ENCODE results near the gene KDM1A. TPM values are rescaled to one million over a fixed set of nuclear protein-coding genes. Genes with fewer than 3 reads are reported as not detected.

Gene KDM1A
- total RNA-seq, 1 experiment from 2014 or later: 162 TPM

DNA sequence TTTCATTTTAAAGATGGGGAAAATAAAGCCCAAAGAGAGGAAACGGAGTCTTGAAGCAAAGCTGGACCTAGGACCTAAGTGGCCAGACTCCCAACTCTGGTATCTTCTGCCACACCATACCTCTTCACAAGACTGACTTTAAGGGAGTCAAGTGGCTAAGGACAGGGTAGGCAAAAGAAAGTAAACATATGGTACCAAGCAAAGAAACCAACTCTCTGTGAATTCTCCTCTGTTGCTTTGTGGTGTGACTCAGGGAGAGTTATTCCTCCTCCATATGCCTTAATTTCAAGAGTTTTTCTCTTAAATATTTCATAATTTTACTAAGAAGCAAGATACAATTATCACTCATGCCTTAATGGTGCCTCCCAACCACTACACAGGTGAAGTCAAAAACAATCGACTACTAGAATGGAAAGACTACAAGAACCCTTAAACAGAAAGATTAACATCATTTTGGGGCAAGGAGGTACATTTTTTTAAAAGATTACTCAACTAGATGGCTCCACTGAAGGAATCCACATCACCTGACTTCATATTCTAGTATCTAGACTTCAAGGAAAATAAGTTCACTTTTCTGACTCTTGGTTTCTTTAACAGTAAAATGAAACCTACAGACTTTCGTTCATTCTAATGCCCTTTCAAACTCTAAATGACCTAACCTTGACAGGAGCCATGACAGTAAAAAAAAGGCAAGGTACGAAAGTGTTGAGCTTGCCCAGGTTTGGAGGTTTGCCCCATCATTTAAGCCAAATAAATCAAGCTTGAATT, 105.2 kb downstream of the KDM1A start:
- ChIA-PET RAD21 (ENCODE audit: low non-redundant PET in 1 of 2, low total read pairs in 2 of 2, uncharacterized antibody in 2 of 2, unreplicated experiment in 2 of 2) (no interaction called here), CTCF (no interaction called here), POLR2A (no interaction called here)
- H3K4me1 ChIP-seq (ENCODE audit: control insufficient read depth in 1 of 2, insufficient read depth in 2 of 2, low read length in 2 of 2): peaks cover under 1 to 7% of the 10 kb centered on the region in 2 experiments; a peak in 3 of 4 replicates
- no peak overlapping the region for H2AFZ ChIP-seq (ENCODE audit: low read depth, low read length, poor library complexity, severe bottlenecking)
- DNase-seq (ENCODE audit: low read depth, low spot score) (no peak), ATAC-seq (no peak)
- peaks cover 77% of the 10 kb centered on the region for H3K79me2 ChIP-seq (ENCODE audit: insufficient read depth, low read length)
- no peak overlapping the region for H3K9ac ChIP-seq (ENCODE audit: low read length)
- H3K27me3 ChIP-seq (ENCODE audit: insufficient read depth, low read length): no peaks in the 10 kb centered on the region
- no peaks in the 10 kb centered on the region for H3K36me3 ChIP-seq (ENCODE audit: control insufficient read depth in 1 of 2, insufficient read depth in 2 of 2, low read length in 2 of 2)
- no peaks in the 10 kb centered on the region for H3K9me2 ChIP-seq (ENCODE audit: insufficient read depth)
- H3K4me2 ChIP-seq (ENCODE audit: low read length): no peak overlapping the region
- H3K9me3 ChIP-seq (ENCODE audit: control insufficient read depth in 1 of 2, insufficient read depth in 1 of 2, low read depth in 1 of 2, low read length in 2 of 2): no peaks in the 10 kb centered on the region
- no peak overlapping the region for H3K27ac ChIP-seq (ENCODE audit: low read depth, low read length)
- H4K20me1 ChIP-seq (ENCODE audit: insufficient read depth): no peaks in the 10 kb centered on the region
- no peak overlapping the region for H3K4me3 ChIP-seq (replicated peaks in 1 of 2; ENCODE audit: low read depth in 1 of 2, low read length in 2 of 2)
- TF ChIP-seq, protein P1, sequence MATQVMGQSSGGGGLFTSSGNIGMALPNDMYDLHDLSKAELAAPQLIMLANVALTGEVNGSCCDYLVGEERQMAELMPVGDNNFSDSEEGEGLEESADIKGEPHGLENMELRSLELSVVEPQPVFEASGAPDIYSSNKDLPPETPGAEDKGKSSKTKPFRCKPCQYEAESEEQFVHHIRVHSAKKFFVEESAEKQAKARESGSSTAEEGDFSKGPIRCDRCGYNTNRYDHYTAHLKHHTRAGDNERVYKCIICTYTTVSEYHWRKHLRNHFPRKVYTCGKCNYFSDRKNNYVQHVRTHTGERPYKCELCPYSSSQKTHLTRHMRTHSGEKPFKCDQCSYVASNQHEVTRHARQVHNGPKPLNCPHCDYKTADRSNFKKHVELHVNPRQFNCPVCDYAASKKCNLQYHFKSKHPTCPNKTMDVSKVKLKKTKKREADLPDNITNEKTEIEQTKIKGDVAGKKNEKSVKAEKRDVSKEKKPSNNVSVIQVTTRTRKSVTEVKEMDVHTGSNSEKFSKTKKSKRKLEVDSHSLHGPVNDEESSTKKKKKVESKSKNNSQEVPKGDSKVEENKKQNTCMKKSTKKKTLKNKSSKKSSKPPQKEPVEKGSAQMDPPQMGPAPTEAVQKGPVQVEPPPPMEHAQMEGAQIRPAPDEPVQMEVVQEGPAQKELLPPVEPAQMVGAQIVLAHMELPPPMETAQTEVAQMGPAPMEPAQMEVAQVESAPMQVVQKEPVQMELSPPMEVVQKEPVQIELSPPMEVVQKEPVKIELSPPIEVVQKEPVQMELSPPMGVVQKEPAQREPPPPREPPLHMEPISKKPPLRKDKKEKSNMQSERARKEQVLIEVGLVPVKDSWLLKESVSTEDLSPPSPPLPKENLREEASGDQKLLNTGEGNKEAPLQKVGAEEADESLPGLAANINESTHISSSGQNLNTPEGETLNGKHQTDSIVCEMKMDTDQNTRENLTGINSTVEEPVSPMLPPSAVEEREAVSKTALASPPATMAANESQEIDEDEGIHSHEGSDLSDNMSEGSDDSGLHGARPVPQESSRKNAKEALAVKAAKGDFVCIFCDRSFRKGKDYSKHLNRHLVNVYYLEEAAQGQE (IDR thresholded peaks at IDR 0.05; ENCODE audit: low read depth): no peak
- intact Hi-C loops (cut with micrococcal nuclease): no loop called here
- no TSS peak for BruUV-seq (replicated peaks)

DNA sequence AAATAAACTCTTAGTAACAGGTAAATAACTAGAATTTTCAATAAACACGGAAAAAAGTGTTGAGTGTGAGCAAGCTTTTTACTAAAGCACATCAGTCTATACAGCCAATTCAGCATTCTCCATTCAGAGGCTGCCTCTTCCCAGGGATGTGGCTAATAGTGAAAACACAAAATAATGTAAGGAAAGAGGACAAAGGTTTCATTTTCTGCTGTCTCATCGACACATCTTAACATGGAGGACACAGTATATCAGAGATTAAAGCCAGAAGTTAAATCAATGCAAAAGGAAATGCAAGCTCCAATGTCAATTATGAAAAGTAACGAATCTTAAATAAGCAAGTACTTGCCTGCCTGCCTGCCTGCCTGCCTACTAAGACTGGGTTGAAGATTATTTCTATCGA, 106.2 kb downstream of the KDM1A start:
- intact Hi-C loops (cut with micrococcal nuclease): no loop called here
- Histone ChIP-seq H3K27ac (ENCODE audit: low read depth, low read length) (no peak overlapping the region), H3K4me3 (replicated peaks in 1 of 2; ENCODE audit: low read depth in 1 of 2, low read length in 2 of 2) (no peak overlapping the region), H3K27me3 (ENCODE audit: insufficient read depth, low read length) (no peaks in the 10 kb centered on the region), H3K36me3 (ENCODE audit: control insufficient read depth in 1 of 2, insufficient read depth in 2 of 2, low read length in 2 of 2) (no peaks in the 10 kb centered on the region), H3K4me2 (ENCODE audit: low read length) (no peak overlapping the region), H3K9me3 (ENCODE audit: control insufficient read depth in 1 of 2, insufficient read depth in 1 of 2, low read depth in 1 of 2, low read length in 2 of 2) (no peaks in the 10 kb centered on the region), H3K9ac (ENCODE audit: low read length) (no peak overlapping the region), H3K9me2 (ENCODE audit: insufficient read depth) (no peaks in the 10 kb centered on the region), H2AFZ (ENCODE audit: low read depth, low read length, poor library complexity, severe bottlenecking) (no peak overlapping the region), H3K79me2 (ENCODE audit: insufficient read depth, low read length) (peaks cover 83% of the 10 kb centered on the region), H4K20me1 (ENCODE audit: insufficient read depth) (no peaks in the 10 kb centered on the region), H3K4me1 (ENCODE audit: control insufficient read depth in 1 of 2, insufficient read depth in 2 of 2, low read length in 2 of 2) (peaks cover 0 to 6% of the 10 kb centered on the region in 2 experiments; a peak in 2 of 4 replicates)
- ATAC-seq: no peak
- TF ChIP-seq EZH2phosphoT487 (IDR thresholded peaks at IDR 0.05; ENCODE audit: borderline replicate concordance): no peak
- TF ChIP-seq EZH2 (IDR thresholded peaks at IDR 0.05): no peak
- no peak for TF ChIP-seq FOSL1 (IDR thresholded peaks at IDR 0.05; ENCODE audit: low read depth)
- TF ChIP-seq SP1 (IDR thresholded peaks at IDR 0.05; ENCODE audit: low read depth): no peak
- no peak for TF ChIP-seq POLR2A (IDR thresholded peaks at IDR 0.05; ENCODE audit: borderline replicate concordance, extremely low read depth, insufficient read depth, insufficient read length)
- no peak for TF ChIP-seq ZFX (IDR thresholded peaks at IDR 0.05)
- no peak for TF ChIP-seq JUND (IDR thresholded peaks at IDR 0.05)
- no peak for TF ChIP-seq CEBPB (IDR thresholded peaks at IDR 0.05; ENCODE audit: low read depth)
- TF ChIP-seq CBX3 (IDR thresholded peaks at IDR 0.05; ENCODE audit: low read depth): no peak
- TF ChIP-seq, protein P2, sequence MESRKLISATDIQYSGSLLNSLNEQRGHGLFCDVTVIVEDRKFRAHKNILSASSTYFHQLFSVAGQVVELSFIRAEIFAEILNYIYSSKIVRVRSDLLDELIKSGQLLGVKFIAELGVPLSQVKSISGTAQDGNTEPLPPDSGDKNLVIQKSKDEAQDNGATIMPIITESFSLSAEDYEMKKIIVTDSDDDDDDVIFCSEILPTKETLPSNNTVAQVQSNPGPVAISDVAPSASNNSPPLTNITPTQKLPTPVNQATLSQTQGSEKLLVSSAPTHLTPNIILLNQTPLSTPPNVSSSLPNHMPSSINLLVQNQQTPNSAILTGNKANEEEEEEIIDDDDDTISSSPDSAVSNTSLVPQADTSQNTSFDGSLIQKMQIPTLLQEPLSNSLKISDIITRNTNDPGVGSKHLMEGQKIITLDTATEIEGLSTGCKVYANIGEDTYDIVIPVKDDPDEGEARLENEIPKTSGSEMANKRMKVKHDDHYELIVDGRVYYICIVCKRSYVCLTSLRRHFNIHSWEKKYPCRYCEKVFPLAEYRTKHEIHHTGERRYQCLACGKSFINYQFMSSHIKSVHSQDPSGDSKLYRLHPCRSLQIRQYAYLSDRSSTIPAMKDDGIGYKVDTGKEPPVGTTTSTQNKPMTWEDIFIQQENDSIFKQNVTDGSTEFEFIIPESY (IDR thresholded peaks at IDR 0.05; ENCODE audit: extremely low read depth, insufficient replicate concordance, low read length): no peak
- no peak for TF ChIP-seq SRF (IDR thresholded peaks at IDR 0.05; ENCODE audit: low read depth)
- DNase-seq (ENCODE audit: low read depth, low spot score): no peak
- BruUV-seq (replicated peaks): no TSS peak
- ChIA-PET CTCF (no interaction called here), RAD21 (ENCODE audit: low non-redundant PET in 1 of 2, low total read pairs in 2 of 2, uncharacterized antibody in 2 of 2, unreplicated experiment in 2 of 2) (no interaction called here), POLR2A (no interaction called here)
